Measurements from ENCODE around the gene DLG5. TPM values are rescaled to one million over a fixed set of nuclear protein-coding genes. Genes with fewer than 3 reads are reported as not detected.

The DLG5 gene
- total RNA-seq, 1 donor from 2014 or later, result 34.0 TPM

GRCh38 chr10:77756319-77757232 lies 170.0 kb downstream of the DLG5 start:
- DNase-seq, result no peak

- DNase-seq, result peak; percentile 10
Measured at GRCh38 chr10:77746047-77746707, 180.4 kb downstream of the DLG5 start.

GRCh38 chr10:77744245-77744644 lies 182.3 kb downstream of the DLG5 start:
- DNase-seq, result no peak

GRCh38 chr10:77742172-77742571 lies 184.4 kb downstream of the DLG5 start:
- DNase-seq, result no peak

- no peak for DNase-seq
Measured at GRCh38 chr10:77741746-77742145, 184.8 kb downstream of the DLG5 start.

Small RNA genes within 50 kb of the gene (small RNA-seq; reads per million reads assigned to genes)
- gene RF00017 (not detected), gene RN7SL284P (not detected), gene RNU6-1266P (not detected)

Other genes with a start within 250 kb of the DLG5 start
- gene POLR3A, start 102.8 kb upstream of the DLG5 start, total RNA-seq, result 39.5 TPM
- 2,905 TPM for gene RPS24, start 107.1 kb upstream of the DLG5 start, total RNA-seq